AG10803 (cell line): ENCODE results near the gene LRRC55.

Source experiments
- DNase-seq: peaks from one replicate; pipeline ENCODE4 v3.0.0; 2010; ENCODE audit warnings: low read depth
- H3K4me3 ChIP-seq: 2 replicates; pipeline ENCODE4 v1.5.1; 2011; ENCODE audit warnings: mild to moderate bottlenecking, low read length, control low read depth
- TF ChIP-seq, protein P1 (sequence below): conservative IDR thresholded peaks from 2 replicates; pipeline ENCODE4 v1.5.1; 2011; ENCODE audit warnings: mild to moderate bottlenecking, low read length, control low read depth, inconsistent platforms

LRRC55 gene

GRCh38 chr11:57213342-57214097, 31.8 kb downstream of the LRRC55 start:
- H3K4me3 ChIP-seq = no peak overlapping the region

GRCh38 chr11:57214098-57214417, 32.3 kb downstream of the LRRC55 start:
- peak; percentile 20 for DNase-seq
- H3K4me3 ChIP-seq = no peak overlapping the region
- TF ChIP-seq, protein P1, sequence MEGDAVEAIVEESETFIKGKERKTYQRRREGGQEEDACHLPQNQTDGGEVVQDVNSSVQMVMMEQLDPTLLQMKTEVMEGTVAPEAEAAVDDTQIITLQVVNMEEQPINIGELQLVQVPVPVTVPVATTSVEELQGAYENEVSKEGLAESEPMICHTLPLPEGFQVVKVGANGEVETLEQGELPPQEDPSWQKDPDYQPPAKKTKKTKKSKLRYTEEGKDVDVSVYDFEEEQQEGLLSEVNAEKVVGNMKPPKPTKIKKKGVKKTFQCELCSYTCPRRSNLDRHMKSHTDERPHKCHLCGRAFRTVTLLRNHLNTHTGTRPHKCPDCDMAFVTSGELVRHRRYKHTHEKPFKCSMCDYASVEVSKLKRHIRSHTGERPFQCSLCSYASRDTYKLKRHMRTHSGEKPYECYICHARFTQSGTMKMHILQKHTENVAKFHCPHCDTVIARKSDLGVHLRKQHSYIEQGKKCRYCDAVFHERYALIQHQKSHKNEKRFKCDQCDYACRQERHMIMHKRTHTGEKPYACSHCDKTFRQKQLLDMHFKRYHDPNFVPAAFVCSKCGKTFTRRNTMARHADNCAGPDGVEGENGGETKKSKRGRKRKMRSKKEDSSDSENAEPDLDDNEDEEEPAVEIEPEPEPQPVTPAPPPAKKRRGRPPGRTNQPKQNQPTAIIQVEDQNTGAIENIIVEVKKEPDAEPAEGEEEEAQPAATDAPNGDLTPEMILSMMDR = no peak

More at GRCh38 chr11:57213342-57214097, 31.8 kb downstream of the LRRC55 start:
- TF ChIP-seq, protein P1 = no peak
- peak; percentile 46 for DNase-seq

GRCh38 chr11:57214494-57214893, 32.7 kb downstream of the LRRC55 start:
- H3K4me3 ChIP-seq = no peak overlapping the region
- peak; percentile 80 for DNase-seq
- TF ChIP-seq, protein P1 = peak; percentile 22

DNA sequence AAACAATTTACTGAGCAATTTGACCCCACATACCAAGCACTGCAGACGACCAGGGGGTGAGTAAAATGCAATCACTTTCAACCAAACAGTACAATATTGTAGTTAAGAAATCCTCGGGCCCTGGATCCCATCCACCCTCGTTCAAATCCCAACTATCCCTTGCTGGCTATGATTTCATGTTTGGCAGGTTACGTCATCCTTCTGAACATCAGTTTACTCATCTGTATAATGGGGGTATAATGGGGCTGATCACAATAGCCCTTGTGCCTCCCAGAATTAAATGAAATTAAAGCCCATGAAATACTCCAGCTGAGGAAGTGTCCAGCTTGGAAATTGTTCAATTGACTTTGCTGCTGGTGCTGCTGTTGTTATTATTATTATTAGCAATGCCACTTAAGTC, 34.7 kb downstream of the LRRC55 start:
- DNase-seq = no peak
- H3K4me3 ChIP-seq = no peak overlapping the region
- TF ChIP-seq, protein P1 = no peak

DNA sequence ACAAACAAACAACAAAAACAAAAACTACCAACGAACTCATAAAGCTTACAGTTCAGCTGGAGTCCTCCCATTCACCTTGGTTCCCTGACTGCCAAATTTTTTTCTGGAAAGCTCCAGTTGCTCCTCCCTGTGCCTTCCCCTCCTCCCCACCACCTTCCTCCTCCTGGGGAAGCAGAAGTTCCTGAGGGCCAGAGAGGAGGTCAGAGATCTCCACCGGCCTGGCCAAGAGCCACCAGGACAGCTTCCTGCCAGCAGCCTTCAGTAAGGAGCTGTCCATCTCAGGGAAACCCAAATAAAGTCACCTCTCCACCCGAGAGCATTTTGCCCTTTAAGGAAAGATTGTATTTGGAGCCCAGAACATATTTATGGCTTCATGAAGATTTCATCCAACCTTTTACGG, 35.3 kb downstream of the LRRC55 start:
- H3K4me3 ChIP-seq = no peak overlapping the region
- DNase-seq = no peak
- TF ChIP-seq, protein P1 = no peak

DNA sequence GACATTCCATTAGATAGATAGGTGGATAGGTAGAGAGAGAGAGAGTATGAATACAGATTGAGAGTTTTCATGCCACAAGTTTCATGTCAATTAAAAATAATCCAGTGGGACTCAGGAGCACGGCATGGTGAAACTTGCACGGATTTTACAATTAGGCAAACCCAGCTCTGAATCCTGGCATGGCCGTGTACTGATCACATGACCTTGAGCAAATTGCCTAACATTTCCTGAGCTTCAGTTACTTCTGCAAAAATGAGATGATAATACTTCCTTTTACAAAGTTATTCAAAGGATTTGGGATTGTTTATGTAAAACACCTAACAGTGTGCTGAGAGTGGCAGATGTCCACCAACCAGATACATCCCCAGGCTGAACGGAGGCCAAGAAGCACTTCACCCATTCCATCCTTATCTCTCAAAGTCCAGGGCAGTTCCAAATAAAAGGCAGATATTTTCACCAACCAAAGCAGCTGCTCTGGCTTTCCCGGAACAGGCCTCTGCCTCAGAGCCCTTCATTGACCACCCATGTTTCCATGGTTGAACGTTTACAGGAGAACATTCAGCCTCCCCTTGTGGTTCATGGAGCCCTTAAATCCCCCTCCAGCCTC, 37.4 kb downstream of the LRRC55 start:
- DNase-seq = peak; percentile 39
- no peak overlapping the region for H3K4me3 ChIP-seq
- TF ChIP-seq, protein P1 = no peak

GRCh38 chr11:57222239-57222638, 40.5 kb downstream of the LRRC55 start:
- DNase-seq = no peak
- TF ChIP-seq, protein P1 = no peak
- no peak overlapping the region for H3K4me3 ChIP-seq
